ENCODE results near the gene TRPM2.
"Not testable (repeated sequence)": the region's sequence is repeated elsewhere in the genome, so short reads cannot be mapped to it uniquely, and the experiment has no call there.

The TRPM2 gene

GRCh38 chr21:44471341-44471740, 117.9 kb downstream of the TRPM2 start:
- no peak for DNase-seq

- no peak for DNase-seq
Measured at GRCh38 chr21:44471996-44472395, 118.6 kb downstream of the TRPM2 start.

DNA sequence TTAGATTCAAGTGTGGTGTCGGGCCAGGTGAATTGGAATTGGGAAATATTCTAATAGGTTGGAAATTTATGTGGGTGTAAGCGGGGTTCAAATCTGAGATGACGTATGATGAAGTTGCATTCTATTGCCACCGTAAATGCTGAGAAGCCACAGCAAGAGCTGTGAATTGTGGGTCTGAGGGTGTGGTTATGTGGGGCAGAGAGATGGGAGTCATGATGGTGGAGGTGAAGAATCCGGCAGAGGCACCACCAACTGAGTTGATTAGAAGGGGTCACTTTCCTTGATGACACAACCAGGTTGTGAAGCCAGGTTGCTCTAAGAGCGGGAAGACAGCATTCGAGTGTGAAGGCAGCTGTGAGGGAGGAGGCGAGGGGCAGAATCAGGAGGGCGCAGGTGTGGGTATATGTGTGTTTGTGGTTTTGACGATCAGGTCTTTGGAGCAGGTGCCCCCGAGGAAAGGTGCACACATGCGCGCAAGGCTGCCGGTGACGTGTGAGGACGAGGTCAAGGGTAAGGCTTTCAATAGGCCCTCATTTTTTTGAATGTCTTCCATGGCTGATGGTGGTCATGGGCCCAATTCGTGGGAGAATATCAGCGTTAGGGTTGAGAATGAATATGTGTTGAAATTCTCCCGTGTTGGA, 120.6 kb downstream of the TRPM2 start:
- DNase-seq: no peak

DNA sequence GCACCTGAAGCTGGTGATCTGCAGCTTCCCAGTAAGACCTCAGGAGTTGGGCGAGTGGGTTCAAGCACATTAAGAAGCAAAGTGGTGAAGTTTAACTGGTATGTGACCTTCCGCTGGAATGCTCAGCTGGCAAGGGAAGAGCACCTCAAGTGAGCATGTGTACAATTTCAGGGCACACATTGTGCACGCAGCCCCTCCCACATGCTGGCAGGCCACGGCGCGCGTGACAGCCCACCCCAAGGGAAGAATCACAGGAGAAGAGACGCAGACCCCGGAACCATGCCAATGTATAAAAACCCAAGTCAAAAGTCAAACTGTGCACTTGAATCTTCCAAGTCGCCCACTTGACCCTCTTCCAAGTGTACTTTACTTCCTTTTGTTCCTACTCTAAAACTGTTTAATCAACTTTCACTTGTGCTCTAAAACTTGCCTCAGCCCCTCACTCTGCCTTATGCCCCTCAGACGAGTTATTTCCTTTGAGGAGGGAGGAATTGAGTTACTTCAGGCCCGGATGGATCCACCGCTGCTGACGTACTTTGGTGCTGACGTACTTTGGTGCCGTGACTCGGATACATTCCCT, 121.9 kb downstream of the TRPM2 start:
- DNase-seq: no peak

DNA sequence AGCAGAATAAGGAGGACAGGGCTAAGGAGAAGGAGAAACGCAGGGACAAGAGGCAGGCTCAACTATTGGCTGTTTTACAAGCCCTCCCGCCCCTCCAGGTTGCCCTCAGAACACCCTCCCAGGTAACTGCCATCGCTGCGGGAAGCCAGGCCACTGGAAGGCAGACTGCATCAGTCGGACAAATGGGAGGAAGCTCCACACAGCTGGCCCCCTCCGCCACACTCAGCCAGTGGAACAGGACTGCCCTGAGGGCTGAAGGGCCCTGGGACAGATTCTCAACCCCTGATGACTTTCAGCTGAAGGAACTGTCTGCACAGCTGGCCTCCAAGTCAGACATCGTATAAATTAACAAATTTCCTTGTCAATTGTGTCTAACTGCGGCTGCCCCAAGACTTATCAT, 123.7 kb downstream of the TRPM2 start:
- no peak for DNase-seq

- no peak for DNase-seq
Measured at GRCh38 chr21:44477712-44478111, 124.3 kb downstream of the TRPM2 start.

DNA sequence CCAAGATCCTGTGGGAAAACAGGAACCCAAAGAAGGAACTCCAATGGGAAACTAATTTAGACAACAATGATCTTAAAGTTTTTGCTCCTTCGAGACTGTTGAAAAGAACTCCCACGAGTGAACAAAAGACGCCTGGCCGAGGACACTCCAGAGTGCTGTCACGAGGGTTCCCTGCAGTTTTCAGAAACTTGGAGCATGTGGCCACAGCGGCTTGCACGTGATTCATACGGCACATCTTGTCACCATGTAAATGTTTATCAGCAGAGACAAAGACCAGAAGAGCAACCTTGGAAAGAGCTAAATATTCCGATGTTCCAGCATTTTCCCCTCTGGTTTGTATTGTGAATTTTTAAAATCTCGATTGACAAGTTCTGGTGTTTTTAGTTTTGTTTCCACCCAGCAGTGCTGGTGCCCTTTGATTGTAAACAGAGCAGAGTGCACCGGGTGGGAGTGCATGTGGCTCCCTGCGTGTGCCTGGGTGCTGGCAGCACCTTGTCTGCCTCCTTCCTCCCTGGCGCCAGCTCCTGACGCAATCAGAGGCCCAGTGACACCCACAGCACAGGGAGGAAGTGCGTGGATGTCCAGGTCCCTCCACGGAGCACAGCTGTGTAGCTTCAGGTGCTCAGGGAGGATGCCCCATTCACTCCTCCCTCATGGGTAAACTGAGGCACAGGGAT, 124.8 kb downstream of the TRPM2 start:
- no peak for DNase-seq

DNA sequence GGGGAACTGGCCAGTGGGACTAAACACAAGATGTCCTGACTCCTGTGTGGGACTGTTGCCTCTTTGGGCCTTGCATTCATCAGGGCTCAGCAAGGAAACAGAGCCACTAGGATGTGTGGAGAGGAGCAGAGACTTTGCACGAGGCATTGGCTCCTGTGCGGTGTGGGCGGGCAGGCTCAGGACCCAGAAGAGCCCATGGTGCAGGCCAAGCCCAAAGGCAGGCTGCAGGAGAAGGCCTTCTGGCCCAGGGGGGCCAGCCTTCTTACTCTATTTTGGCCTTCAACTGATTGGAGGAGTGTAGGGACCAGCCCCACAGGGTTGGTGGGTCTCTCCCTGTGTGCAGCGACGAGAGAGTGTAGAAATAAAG, 125.4 kb downstream of the TRPM2 start:
- no peak for DNase-seq

DNA sequence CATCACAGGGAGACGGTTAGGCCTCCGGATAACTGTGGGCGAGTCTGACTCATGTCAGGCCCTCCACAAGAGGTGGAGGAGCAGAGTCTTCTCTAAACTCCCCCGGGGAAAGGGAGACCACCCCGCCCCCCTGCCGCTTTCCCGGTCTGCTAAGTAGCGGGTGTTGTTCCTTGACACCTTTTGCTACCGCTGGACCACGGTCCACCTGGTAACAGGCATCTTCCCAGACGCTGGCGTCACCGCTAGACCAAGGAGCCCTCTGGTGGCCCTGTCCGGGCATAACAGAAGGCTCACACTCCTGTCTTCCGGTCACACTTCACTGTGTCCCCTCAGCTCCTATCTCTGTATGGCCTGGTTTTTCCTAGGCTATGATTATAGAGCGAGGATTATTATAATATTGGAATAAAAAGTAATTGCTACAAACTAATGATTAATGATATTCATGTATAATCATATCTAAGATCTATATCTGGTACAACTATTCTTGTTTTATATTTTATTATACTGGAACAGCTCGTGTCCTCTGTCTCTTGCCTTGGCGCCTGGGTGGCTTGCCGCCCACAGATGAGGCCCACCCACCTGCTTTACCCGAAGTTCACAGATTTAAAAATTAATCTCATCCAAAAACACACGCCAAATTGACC, 126.3 kb downstream of the TRPM2 start:
- DNase-seq: not testable (repeated sequence)

- DNase-seq: no peak
Measured at GRCh38 chr21:44480200-44481053, 127.0 kb downstream of the TRPM2 start.

DNA sequence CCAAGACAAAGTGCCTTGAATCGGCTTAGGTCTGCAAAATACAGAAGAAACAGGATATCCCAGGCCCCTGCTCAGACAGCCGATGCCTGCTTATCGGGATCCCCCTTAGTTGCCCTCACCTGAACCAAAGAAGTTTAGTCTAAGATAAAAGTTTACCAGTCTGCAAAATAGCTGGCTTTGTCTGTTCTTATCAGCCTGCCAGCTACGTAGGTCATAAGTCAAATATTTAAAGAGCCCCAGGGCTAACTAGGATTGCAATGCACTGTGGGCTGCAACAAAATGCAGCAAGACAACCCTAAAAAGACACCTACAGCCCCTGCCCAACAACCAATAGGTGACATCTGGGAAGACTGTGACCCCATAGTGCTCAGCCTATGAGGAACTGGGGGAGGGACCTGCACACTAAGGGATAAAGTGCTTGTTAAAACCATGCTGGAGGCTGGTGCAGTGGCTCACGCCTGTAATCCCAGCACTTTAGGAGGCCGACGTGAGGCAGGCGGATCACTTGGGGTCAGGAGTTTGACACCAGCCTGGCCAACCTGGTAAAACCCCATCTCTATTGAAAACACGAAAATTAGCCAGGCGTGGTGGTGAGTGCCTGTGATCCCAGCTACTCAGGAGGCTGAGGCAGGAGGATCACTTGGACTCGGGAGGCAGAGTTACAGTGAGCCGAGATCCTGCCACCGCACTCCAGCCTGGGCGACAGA, 129.3 kb downstream of the TRPM2 start:
- no peak for DNase-seq

DNA sequence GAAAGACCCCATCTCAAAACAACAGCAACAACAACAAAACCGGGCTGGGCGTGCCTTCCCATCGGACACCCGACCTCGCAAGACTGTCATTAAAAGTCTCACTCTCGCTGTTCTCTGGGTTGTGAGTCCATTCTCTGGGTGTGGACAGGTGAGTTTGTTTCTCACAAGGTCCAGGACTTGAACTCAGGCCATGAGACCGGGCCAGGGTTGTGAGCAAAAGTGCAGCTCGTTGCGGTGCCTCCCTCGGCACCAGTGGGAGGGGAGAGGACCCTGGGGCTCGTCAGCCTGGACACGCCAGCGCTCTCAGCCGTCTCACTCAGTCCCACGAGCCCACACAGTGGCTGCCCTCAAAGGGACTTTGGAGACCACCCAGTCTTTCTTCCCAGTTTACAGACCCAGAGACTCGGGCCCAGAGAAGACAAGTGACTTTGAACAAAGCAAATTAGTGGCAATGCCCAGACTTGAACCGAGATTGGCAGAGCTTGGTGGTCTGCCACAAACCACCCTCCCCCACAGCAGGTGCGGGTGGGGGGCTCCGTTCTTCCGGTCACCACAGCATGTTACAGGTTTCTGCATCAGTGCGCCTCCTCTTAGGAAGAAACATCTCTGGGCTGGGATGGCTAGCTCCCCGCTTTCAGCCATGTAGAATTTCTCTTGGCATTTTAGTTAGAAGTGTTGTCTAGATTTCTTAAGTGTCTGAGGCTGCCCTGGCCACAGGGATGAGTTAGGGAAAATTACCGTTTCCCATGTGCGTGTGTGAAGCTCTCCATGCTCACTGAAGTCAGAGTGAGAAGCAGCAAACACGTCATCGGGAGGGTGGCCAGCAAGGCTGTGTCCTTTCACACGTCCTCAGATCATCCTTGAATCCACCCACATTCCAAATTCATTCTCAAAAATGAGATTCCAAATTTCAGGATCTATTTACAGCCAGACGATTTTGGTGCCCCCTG, 130.1 kb downstream of the TRPM2 start:
- no peak for DNase-seq

DNA sequence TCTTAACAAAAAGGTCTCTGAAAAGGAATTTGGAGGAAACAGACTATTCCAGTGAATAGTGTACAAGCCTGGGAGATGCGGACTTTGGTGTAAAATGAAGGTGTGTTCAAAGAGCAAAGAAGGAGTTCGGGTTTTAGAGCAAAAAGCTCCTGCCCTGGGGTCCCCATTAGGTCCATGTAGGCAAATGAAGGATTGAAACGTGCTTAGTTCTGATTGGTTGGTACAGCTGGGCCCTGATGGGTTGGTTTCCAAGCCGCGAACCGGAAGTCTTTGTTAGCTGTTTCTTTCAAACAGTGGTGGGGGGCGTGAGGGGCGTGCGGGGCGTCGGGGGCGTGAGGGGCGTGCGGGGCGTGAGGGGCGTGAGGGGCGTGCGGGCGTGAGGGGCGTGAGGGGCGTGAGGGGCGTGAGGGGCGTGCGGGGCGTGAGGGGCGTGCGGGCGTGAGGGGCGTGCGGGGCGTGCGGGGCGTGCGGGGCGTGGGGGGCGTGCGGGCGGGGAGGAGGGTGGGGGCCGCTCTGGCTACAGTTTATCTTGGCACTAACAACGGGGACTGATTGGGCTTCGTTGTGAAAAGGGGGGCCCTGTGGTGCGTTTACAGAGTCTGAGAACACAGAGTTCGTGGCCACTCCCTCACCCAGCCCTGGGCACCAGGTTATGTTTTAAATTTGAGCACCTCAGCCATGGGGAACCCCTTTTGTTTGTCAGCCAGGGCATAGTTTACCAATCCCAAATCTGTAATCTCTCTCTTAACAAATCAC, 131.3 kb downstream of the TRPM2 start:
- DNase-seq: no peak

DNA sequence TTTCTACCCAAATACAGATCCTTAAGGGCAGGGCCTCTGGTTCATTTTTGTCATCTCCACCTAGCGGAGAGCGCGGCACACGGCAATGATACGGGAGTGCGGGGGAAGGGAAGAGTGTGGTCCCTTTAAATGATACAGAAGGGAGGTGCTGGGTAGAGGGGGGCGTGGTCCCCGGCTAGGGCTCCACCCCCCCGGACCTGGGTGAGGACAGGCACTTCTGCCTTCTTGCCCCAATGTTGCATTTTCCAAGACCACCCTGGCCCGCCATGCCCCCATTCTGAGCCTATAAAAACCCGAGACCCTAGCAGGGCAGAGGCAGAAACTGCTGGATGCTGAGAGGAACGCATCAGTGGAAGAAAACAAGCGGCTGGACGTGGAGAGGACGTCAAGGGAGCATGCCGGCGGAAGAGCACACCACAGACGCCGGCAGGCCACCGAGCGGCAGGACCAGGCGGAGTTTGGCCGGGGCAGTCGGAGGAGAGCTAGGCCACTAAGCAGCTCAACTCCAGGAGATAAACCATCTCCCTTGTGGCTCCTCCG, 131.9 kb downstream of the TRPM2 start:
- DNase-seq: no peak

- no peak for DNase-seq
Measured at GRCh38 chr21:44485796-44486195, 132.4 kb downstream of the TRPM2 start.

GRCh38 chr21:44486302-44486701, 132.9 kb downstream of the TRPM2 start:
- DNase-seq: no peak

GRCh38 chr21:44487831-44488230, 134.4 kb downstream of the TRPM2 start:
- DNase-seq: no peak

DNA sequence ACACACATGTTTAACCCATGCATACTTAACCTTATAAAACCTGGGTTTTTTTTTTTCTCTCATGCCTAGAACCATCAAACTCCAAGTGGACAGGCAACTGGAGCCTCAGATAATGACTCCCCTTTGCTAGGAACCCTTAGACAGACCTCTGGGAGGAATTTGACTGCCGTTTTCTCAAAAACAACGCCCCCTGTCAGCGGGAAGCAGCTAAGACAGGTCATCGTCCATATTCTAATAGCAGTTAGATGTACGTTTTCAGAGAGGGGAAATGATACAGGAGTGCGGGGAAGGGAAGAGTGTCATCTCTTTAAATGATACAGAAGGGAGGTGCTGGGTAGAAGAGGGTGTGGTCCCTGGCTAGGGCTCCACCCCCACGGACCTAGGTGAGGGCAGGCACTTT, 136.5 kb downstream of the TRPM2 start:
- DNase-seq: no peak

GRCh38 chr21:44490405-44490804, 137.0 kb downstream of the TRPM2 start:
- no peak for DNase-seq

DNA sequence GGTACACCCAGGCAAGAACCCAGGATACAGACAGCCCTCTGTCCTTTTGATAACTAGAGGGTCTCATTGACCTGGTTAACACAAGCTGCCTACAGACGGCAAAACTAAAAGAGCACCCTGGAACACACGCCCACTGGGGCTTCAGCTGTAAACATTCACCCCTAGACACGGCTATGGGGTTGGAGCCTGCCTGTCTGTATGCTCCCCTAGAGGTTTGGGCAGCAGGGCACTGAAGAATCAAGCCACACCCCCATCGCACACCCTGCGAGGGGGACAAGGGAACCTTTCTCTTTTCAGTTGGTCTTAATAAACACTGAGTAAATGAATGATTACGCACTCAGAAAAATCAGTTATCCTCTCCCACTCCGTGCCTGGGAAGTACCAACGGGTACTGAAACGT, 137.4 kb downstream of the TRPM2 start:
- no peak for DNase-seq
